Loucy (cell line): Measurements from ENCODE around the gene FAM185A.

Experiments used
- EZH2phosphoT487 ChIP-seq: fragments of 200-600 bp; IDR thresholded peaks from 2 replicates; pipeline ENCODE4 v1.6.1; 2018; ENCODE audit warnings: antibody characterized with exemption, mild to moderate bottlenecking, moderate library complexity, borderline replicate concordance
- TF ChIP-seq, protein P1 (sequence below): fragments of 200-600 bp; sonication (generic); conservative IDR thresholded peaks from 2 replicates; pipeline ENCODE4 v1.5.1; 2014; ENCODE audit warnings: mild to moderate bottlenecking, antibody characterized with exemption, low read length

DNA sequence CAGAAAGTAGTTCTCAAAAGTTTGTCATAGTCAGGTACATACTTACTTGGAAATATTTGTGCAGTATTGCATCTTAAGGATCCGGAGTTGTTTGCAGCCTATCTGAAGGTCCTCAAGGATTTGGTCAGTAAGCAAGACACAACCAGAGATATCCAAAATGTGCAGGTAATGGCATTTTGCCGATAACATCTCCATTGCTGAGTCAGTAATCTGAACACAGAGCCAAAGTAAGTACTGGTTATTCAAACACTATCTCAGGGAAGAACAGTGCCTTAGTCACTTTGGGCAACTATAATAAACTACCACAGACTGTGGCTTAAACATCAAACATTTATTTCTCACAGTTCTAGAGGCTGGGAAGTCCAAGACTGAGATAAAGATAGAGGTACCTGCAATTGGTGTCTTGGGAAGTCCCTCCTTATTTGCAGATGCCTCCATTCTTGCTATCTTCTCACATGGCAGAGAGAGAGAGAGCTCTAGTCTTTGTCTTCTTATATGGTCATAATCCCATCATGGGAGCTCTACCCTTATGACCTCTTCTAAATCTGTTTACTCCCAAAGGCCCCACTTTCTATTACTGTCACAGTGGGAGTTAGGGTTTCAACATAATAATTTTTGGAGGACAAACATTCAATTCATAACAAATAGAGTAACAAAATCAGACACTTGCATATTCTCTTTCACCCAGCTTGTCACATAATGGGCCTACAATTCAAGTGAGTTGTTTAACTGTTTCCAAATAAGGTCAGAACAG lies 73.4 kb downstream of the FAM185A start:
- TF ChIP-seq, protein P1, sequence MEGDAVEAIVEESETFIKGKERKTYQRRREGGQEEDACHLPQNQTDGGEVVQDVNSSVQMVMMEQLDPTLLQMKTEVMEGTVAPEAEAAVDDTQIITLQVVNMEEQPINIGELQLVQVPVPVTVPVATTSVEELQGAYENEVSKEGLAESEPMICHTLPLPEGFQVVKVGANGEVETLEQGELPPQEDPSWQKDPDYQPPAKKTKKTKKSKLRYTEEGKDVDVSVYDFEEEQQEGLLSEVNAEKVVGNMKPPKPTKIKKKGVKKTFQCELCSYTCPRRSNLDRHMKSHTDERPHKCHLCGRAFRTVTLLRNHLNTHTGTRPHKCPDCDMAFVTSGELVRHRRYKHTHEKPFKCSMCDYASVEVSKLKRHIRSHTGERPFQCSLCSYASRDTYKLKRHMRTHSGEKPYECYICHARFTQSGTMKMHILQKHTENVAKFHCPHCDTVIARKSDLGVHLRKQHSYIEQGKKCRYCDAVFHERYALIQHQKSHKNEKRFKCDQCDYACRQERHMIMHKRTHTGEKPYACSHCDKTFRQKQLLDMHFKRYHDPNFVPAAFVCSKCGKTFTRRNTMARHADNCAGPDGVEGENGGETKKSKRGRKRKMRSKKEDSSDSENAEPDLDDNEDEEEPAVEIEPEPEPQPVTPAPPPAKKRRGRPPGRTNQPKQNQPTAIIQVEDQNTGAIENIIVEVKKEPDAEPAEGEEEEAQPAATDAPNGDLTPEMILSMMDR = no peak
- TF ChIP-seq EZH2phosphoT487 = no peak
